Fibroblast of skin of left quadriceps (primary cell): ENCODE results near the gene DHX35.
"Not testable (repeated sequence)": the region's sequence is repeated elsewhere in the genome, so short reads cannot be mapped to it uniquely, and the experiment has no call there.

Experiments used
- DNase-seq, 2 experiments: peaks; one replicate each; pipeline ENCODE4 v3.0.0-alpha.2; 2013; ENCODE audit warnings: low read depth in 2 of 2

The DHX35 gene

GRCh38 chr20:38979842-38980241 lies 17.7 kb downstream of the DHX35 start:
- no peak for DNase-seq

DNA sequence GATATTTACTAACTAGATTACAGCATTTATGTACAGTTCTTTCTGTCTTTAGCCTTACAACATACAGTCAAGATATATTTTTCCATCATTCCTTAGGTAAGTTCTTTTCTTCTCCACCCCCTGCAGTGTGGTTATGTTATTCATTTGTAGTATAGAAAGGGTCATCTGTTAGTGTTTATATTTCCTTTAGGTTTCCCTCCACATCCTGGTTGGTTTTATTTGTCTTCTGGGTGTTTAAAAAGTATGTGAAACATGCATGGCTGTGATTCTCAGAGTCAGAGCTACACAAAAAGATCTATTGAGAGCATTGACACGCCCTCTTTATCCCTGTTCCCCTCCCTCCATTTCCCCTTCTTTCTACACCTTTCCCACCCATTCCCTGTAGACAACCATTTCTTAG lies 20.1 kb downstream of the DHX35 start:
- peak; percentile 53 to 57 for DNase-seq

- no peak for DNase-seq
These were observed 22.9 kb downstream of the DHX35 start for GRCh38 chr20:38985060-38985459.

- DNase-seq = peak; percentile 91 to 93
These were observed 23.5 kb downstream of the DHX35 start for GRCh38 chr20:38985603-38986170.

DNA sequence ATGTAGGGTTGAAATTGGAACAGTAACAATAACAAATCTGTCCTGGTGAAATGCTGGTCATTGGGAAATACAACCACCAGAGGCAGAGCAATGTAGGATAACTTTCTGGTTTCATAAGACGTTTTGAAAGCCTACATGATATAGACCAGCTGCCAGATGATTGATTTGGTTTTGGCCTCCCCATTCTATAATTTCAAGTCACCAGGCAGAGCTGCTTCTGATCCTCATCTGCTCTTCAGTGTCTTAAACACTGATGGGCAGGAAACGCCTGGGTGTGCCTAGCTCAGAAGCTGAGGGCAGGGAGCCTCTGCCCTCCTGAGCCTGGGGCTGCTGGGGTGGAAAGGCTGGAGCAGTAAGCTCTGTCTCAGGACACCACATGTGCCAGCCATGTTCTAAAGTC lies 24.5 kb downstream of the DHX35 start:
- DNase-seq = no peak

DNA sequence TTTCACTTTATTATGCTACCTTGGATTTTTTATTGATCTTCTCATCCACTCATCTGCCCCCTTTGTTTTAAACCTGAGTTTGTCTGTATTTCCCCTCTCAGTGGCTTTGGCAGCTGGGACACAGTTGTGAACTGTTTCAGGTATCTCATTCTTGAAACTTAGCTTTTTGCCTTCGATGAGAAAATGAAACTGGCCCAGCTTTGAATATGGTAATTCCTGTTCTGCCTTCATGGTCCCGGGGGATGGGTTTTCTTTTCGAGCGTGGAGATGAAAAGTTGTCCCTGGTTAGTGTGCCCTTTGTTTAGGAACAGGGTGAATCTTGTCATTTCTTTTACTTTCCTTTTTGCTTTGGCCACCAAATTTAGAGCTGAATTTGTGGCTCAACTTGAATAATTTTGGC lies 25.6 kb downstream of the DHX35 start:
- DNase-seq = no peak

- no peak for DNase-seq
These were observed 28.6 kb downstream of the DHX35 start for GRCh38 chr20:38990728-38991127.

DNA sequence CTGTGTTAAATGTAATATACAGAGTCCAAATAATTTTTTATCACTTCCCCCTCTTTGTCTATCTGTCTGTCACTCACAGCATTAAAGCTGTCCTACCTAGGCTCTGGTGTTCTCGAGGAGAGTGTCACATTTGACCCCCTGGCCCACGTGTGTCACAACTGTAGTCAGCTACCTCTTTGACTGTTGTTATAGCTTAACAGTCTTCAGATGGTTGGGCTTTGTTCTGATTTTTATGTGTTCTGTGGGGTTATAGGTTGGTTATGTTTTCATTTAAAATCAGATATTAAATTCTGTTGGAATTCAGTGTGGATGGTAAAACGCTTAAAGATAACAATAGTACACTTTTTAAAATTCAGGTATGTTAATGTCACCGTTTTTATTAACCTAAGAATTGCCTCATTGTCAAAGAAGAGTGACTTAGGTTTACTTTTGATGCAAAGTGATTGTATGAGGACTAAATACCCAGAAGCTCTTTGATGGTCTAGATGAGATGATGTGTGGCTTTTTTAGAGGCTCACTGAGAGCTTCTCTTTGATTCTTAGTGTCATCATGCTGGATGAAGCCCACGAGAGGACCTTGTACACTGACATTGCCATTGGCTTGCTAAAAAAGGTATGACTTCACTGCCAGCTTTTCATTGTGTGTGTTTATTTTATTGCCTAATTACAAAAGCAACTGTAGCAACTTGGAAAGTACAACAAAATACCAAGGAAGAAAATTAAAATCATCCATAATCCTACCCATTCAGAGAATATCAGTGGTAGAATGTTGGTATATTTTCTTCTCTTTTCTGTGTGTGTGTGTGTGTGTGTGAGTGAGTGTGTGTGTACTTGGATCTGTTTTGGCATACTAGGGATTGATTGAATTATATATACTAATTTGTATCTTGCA lies 29.9 kb downstream of the DHX35 start:
- DNase-seq = no peak

- no peak for DNase-seq
These were observed 33.4 kb downstream of the DHX35 start for GRCh38 chr20:38995536-38996044.

- DNase-seq = not testable (repeated sequence)
These were observed 34.7 kb downstream of the DHX35 start for GRCh38 chr20:38996866-38997265.

GRCh38 chr20:38997622-38998021 lies 35.5 kb downstream of the DHX35 start:
- no peak for DNase-seq

GRCh38 chr20:38999217-38999616 lies 37.1 kb downstream of the DHX35 start:
- no peak for DNase-seq

- DNase-seq = no peak
These were observed 38.1 kb downstream of the DHX35 start for GRCh38 chr20:38999965-39000910.

- DNase-seq = no peak
These were observed 42.4 kb downstream of the DHX35 start for GRCh38 chr20:39004508-39004907.

DNA sequence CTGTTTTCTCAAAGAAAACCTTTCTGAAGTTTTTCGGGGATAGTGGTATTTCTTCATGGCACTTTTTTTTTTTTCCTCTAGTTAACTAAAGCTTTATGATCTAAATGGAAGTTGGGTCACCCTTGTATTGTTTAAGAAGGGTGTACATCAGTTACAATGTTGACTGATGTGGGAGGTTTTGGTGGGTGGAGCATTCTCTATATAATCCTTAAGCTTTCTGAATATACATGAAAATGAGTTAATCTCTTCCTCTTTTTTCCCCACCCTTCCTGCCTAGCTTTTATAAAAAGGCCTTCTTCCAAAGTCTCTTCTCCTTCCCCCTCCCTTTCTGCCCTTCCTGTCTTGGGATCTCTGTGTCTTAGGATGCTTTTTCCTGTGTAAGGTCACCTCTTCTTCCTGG lies 47.2 kb downstream of the DHX35 start:
- DNase-seq = no peak

DNA sequence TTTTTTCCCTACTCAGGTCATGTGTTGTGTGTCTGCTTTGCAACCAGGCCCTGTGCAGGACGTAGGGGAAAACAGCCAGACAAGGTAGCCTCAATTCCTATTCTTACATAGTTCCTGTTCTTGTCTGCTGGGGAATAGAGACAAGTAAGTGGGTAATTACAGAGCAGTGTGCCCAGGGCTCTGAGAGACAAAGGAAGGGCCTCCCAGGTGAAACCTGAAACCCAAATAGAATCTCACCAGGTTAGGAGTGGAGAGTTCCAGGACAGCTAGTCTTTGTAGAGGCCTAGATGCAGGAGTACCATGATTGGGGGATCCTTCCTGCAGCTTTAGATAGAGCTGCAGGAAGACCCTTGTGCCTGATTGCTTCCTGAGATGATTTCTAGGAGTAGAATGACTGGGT lies 48.4 kb downstream of the DHX35 start:
- DNase-seq = no peak

DNA sequence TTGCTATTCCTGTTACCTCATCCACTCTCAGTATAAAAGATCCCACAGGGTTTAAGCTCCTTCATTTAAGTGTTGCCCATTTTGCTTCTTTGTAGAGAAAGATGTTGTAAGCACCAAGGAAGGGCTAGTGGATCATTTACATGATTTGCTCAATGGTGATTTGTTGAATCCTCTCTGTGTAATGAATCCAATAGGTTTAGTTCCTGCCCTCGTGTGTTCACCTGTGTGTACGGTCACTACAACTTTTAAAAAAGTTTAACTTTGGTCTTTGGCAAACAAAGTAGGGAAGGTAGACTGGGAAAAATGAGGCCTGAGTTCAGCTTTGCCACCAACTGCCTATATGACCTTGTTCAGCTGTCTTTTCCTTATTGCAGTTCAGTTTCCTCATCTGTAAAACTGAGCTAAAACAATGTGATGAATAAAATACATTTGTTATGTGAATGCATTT lies 51.5 kb downstream of the DHX35 start:
- no peak for DNase-seq

DNA sequence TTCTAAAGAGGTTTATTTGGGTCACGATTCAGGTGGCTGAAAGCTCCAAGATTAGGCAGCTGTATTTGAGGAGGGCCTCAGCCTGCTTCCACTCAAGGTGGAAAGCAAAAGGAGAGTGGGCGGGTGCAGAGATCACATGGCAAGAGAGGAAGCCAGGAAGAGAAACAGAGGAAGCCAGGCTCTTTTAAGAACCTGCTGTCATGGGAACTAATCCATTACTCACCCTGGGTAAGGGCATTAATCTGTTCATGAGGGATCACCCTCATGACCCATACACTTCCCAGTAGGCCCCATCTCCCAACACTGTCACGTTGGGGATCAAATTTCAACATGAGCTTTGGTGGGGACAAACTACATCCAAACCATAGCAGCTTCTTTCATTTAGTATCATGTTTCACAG lies 53.9 kb downstream of the DHX35 start:
- DNase-seq = no peak

DNA sequence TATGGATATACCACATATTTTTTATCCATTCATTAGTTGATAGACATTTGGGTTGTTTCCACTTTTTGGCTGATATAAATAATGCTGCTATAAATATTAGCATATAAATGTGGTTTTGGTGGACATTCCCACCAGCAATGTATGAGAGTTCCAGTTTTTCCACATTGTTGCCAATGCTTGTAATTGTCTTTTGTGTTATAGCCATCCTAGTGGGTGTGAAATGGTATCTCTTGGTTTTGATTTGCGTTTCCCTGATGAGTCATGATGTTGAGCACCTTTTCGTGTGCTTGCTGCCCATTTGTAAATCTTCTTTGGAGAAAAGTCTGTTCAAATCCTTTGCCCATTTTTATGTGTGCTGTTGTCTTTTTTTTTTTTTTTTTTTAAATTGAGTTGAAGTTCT lies 54.4 kb downstream of the DHX35 start:
- DNase-seq = no peak

DNA sequence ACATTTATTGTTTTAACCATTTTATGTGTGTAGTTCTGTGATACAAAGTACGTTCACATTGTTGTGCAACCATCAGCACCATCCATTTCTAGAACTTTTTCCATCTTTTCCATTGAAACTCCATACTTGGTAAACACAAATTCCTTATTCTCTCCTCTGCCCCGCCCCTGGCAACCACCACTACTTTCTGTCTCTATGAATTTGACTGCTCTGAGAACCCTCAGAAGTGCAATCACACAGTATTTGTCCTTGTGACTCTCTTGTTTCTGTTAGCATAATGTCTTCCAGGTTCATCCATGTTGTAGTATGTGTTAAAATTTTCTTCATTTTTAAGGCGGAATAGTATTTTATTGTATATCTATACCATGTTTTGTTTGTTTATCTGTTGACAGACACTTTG lies 56.9 kb downstream of the DHX35 start:
- no peak for DNase-seq

- no peak for DNase-seq
These were observed 57.7 kb downstream of the DHX35 start for GRCh38 chr20:39019805-39020325.

DNA sequence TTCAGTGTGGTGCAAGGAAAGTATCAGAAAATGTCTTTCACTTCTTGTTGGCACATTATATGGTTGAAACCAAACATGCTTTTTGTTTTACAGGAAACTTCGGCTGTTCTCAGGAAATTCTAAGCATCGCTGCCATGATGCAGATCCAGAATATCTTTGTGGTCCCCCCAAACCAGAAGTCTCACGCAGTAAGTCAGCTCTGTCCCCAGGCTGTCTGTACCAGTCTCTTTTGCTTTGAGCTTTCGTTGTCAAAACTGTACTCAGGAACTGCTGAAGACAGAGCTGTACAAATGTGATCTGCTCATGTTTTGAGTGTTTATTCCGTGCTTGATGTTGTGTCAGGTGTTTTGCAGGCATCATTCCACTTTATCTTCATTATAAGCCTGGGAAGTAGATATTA lies 59.6 kb downstream of the DHX35 start:
- DNase-seq = no peak
